D721Med (cell line): ENCODE results near the gene AMPD3.

Experiments
- DNase-seq: peaks from one replicate; pipeline ENCODE4 v3.0.0; 2011; ENCODE audit warnings: low spot score; ENCODE audit not compliant: insufficient read length
- FAIRE-seq: peaks from 2 replicates; lab custom pipeline; 2011; peaks lifted over from hg19 to GRCh38; lab: Jason Lieb, UNC
- TF ChIP-seq, protein P1 (sequence below): IDR thresholded peaks from 2 replicates; pipeline ENCODE4 v1.5.1; 2012; ENCODE audit warnings: mild to moderate bottlenecking, control low read depth; ENCODE audit not compliant: insufficient read depth; ENCODE audit errors: missing control alignments

AMPD3 gene

DNA sequence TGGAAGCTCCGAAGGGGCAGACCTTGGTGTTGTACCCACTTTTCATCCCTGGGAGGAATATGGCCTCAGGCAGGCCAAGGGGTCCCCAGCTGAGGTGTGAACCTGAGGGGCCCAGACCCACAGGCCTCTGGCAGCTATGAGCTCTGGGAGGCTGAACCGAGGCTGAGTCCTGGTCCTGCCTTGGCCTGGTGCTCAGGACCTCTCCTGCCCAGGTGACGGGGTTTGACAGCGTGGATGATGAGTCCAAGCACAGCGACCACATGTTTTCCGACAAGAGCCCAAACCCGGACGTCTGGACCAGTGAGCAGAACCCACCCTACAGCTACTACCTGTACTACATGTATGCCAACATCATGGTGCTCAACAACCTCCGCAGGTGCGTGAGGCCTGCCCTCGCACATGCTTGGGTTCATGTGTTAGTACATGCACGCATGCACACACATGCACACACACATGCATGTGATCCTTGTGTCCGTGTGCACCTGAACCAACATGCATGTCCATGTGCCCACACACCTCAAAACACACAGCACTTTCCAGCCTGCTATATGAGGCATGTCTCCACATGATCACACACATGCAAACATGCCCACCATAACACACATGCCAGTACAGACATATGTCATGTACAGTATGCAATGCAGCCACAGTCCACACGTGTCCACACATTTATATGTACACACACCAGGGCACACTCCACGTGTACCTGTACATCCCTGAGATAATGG lies 45.0 kb downstream of the AMPD3 start:
- FAIRE-seq = no peak

DNA sequence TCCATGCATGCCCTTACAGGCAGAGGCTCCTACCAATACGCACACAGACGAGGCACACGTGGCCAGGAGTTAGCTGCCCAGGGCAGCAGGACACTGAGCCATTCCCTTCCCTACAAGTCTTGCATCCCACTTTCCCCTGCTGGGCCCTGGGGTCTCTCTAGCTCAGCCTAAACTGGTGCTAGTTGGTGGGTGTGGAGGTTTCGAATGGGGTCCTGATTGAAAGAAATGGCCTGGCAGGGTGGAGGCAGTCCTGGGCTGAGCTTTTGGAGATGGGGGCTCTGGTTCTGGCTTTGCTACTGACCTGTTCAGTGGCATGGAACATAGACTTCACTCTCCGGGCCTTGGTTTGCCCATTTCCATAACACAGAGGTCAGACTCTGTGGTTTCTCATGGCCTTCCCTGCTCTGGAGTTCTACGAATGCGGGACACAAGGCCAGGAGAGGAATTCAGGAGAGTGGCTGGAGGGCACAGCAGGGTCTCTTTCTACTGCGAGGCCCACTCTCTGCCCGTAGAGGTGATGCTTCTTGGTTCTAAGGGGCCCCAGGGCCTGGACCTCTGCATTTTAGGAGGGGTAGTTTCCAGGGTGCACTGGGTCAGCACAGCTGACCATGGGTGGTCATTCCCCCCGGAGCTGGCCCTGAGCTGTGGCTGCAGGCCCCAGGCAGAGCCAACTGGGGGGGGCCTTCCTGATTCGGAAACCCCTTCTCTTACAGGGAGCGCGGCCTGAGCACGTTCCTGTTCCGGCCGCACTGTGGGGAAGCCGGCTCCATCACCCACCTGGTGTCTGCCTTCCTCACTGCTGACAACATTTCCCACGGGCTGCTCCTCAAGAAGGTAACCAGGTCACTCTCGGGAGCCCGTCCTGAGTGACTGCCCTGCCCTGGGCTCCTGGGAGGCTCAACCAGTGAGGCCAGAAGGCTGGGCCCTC lies 46.0 kb downstream of the AMPD3 start:
- FAIRE-seq = no peak
- DNase-seq = no peak
- TF ChIP-seq, protein P1, sequence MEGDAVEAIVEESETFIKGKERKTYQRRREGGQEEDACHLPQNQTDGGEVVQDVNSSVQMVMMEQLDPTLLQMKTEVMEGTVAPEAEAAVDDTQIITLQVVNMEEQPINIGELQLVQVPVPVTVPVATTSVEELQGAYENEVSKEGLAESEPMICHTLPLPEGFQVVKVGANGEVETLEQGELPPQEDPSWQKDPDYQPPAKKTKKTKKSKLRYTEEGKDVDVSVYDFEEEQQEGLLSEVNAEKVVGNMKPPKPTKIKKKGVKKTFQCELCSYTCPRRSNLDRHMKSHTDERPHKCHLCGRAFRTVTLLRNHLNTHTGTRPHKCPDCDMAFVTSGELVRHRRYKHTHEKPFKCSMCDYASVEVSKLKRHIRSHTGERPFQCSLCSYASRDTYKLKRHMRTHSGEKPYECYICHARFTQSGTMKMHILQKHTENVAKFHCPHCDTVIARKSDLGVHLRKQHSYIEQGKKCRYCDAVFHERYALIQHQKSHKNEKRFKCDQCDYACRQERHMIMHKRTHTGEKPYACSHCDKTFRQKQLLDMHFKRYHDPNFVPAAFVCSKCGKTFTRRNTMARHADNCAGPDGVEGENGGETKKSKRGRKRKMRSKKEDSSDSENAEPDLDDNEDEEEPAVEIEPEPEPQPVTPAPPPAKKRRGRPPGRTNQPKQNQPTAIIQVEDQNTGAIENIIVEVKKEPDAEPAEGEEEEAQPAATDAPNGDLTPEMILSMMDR = no peak

More for the DNA sequence above, 45.0 kb downstream of the AMPD3 start:
- no peak for DNase-seq
- TF ChIP-seq, protein P1 = no peak

DNA sequence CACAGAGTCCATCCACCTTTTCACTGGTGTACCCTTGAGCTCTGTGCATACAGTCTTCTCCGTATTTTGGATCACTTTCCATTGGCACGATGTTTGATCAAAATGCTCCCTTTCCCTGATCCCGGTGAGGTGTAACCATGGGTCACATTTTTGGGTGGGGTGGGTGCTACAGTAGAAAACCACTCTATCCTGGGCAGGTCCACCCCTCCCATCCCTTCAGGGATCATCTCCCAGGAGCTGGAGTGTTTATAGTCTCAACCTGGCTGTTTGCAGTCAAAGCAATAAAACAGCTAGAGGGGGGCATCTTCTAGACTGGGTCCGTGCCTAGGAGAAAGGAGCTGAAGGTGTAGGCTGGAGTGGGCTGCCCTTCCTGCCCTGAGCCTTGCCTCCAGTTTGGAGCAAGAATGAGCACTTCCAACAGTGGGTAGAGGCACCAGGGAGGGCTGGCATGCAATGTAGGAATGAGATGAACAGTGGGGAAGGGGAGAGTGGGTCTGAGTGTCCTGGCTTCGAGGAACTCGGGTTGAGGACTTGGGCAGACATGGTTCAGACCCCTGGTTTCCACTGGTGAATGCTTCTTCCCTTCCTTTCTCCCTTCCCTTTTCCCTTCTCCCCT lies 47.1 kb downstream of the AMPD3 start:
- DNase-seq (no peak), FAIRE-seq (no peak)
- TF ChIP-seq, protein P1 = no peak

DNA sequence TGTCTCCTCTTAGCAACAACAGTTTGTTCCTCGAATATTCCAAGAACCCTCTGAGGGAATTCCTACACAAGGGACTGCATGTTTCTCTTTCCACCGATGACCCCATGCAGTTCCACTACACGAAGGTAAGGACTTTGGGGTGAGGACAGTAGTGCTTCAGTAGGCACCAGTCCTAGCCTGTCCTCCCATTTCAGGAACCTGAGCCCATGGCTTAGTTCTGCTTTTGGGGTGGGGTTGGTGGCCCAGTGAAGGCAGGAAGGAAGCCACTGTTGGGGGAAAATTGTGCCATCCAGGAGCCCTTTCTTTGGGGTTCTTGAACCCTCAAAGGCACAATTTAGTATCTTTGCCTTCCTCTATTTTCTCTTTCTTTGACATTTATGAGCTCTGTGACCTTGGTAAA lies 47.7 kb downstream of the AMPD3 start:
- no peak for DNase-seq
- TF ChIP-seq, protein P1 = no peak
- FAIRE-seq = no peak

DNA sequence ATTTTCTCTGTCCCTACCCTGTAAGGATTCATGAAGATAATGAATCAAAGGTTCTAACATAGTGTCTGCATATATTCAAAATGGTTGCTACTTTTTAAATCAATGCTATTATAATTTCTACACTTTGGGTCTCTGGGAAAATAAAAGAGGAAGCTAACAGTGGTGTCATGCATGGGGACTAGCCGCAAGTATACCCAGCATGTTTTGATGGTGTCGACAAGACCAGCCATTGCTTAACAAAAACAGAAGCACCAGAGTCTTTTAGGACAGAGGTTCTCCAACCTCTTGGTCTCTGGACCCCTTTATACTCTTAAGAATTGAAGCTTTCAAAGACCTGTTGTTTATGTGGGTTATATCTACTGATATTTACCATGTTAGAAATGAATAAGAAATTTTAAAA lies 48.2 kb downstream of the AMPD3 start:
- TF ChIP-seq, protein P1 = no peak
- DNase-seq (no peak), FAIRE-seq (no peak)

DNA sequence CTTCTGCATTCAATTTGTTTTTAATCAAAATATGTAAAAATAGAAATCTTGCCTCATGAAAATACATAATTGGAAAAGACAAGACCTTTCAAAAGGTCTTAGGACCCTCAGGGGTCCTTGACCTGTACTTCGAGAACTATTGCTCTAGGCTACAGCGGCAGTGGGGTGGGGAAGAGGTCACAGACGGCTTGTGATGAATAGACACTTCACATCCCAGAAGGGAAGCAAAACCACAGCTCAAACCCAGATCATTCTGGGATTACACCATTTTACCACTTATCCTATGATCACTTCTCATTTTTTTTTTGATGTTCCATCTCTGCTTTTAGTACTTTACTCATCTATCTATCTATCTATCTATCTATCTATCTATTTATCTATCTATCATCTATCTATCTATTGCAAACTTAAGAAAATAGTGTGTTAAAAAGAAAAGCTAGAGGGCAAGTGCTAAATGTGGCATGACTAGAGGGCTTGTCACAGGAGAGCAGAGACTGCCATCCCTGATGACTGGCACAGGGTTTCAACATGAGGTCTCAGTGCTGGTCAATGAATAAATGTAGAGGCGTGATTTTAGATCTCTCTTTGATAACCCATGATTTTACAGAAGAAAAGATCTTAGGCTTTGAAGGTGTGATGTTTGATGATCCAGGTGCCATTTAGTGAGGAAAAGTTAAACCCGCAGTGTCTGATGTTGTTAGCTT lies 48.9 kb downstream of the AMPD3 start:
- DNase-seq (no peak), FAIRE-seq (no peak)
- TF ChIP-seq, protein P1 = no peak
